Tibial artery (tissue), 4 donors: ENCODE results near the gene SPRED2.

Experiments
- DNase-seq, 2 donors: peaks; one replicate each; pipeline ENCODE4 v3.0.0-alpha.2; 2019
- H3K27ac ChIP-seq, 2 donors: fragments of 200-600 bp; sonication (generic) in 1 of 2; 1 replicate in 1 of 2; 2 replicates in 1 of 2; pipeline ENCODE4 v1.5.1; 2018 to 2019; ENCODE audit warnings: mild to moderate bottlenecking in 1 of 2
- H3K27me3 ChIP-seq, 2 donors: fragments of 200-600 bp; sonication (generic) in 1 of 2; one replicate each; pipeline versions ENCODE4 v1.5.1 to v1.6.0; 2016 to 2019
- H3K36me3 ChIP-seq, 3 donors: fragments of 200-600 bp; sonication (generic) in 2 of 3; one replicate each; pipeline ENCODE4 v1.5.1; 2016 to 2019; ENCODE audit warnings: mild to moderate bottlenecking in 2 of 3
- H3K4me1 ChIP-seq, 4 donors: fragments of 200-600 bp; sonication (generic) in 2 of 4; 1 replicate in 3 of 4; 2 replicates in 1 of 4; pipeline ENCODE4 v1.5.1; 2016 to 2019
- H3K4me3 ChIP-seq, 2 donors: fragments of 200-600 bp; sonication (generic) in 1 of 2; 1 replicate in 1 of 2; 2 replicates in 1 of 2; pipeline ENCODE4 v1.5.1; 2018 to 2019; ENCODE audit warnings: mild to moderate bottlenecking in 2 of 2
- H3K9me3 ChIP-seq, 3 donors: fragments of 200-600 bp; sonication (generic) in 1 of 3; one replicate each; pipeline ENCODE4 v1.5.1; 2016 to 2019
- CTCF ChIP-seq, 2 experiments: fragments of 200-600 bp in 1 of 2; fragments of 450-650 bp in 1 of 2; IDR thresholded peaks; one replicate each; pipeline ENCODE4 v1.5.1; 2017 to 2019; ENCODE audit warnings: antibody characterized with exemption in 2 of 2, mild to moderate bottlenecking in 1 of 2, moderate library complexity in 1 of 2
- intact Hi-C: fragments of 100-400 bp; cut with DNase I; formaldehyde crosslinking; loops from one replicate; pipeline ENCODE4 v1.15.0; 2023; ENCODE audit warnings: low total_unique reads

SPRED2 gene

GRCh38 chr2:65379223-65379622 is 53.2 kb downstream of the SPRED2 start:
- peaks cover 0 to 34% (median 30%) of the 10 kb centered on the region in 4 donors for H3K4me1 ChIP-seq
- intact Hi-C loops = no loop called here
- H3K36me3 ChIP-seq = no peaks in the 10 kb centered on the region
- DNase-seq = no peak
- TF ChIP-seq CTCF (IDR thresholded peaks at IDR 0.05) = no peak
- no peaks in the 10 kb centered on the region for H3K9me3 ChIP-seq
- H3K27ac ChIP-seq = no peak overlapping the region
- H3K27me3 ChIP-seq = no peaks in the 10 kb centered on the region
- no peak overlapping the region for H3K4me3 ChIP-seq

- Histone ChIP-seq H3K9me3 (no peaks in the 10 kb centered on the region), H3K4me3 (no peak overlapping the region), H3K4me1 (peaks cover 0 to 25% (median 21%) of the 10 kb centered on the region in 4 donors), H3K27ac (no peak overlapping the region), H3K36me3 (no peaks in the 10 kb centered on the region), H3K27me3 (no peaks in the 10 kb centered on the region)
- no peak for TF ChIP-seq CTCF (IDR thresholded peaks at IDR 0.05)
- intact Hi-C loops = no loop called here
- no peak for DNase-seq
These were observed 54.1 kb downstream of the SPRED2 start for GRCh38 chr2:65378290-65378689.

DNA sequence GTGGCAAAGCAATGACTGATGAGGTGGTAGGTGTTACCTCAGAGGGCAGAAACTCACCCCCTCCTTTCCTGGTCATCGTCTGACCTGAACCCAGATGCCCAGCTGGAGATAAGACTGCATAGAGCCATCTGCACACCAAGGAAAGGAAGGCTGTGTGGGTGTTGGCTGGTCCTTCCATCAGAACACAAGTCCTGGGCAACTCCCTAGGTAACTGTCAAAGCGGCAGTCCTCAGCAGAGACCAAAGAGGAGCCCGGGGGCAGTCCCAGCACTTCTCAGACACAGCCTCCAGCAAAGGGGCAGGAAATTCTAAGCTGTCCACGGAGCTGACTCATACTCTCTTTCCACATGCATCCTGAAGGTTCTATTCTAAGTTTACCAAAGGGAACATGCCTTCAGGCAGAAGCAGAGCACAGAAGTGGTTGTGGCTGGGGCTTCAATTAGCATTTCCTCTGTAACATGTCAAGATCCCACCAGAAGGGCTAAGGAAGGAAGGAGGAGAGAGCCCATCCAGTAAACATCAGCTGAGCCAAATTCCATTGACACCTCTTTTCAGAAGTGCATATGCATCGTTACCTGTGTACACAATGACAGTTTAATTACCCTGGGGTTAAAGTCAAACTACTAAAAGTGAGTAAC is 54.7 kb downstream of the SPRED2 start:
- H3K27ac ChIP-seq = no peak overlapping the region
- intact Hi-C loops = no loop called here
- no peak overlapping the region for H3K4me3 ChIP-seq
- H3K4me1 ChIP-seq = peaks cover 0 to 19% (median 15%) of the 10 kb centered on the region in 4 donors
- no peak for DNase-seq
- no peaks in the 10 kb centered on the region for H3K9me3 ChIP-seq
- no peak for TF ChIP-seq CTCF (IDR thresholded peaks at IDR 0.05)
- H3K27me3 ChIP-seq = no peaks in the 10 kb centered on the region
- no peaks in the 10 kb centered on the region for H3K36me3 ChIP-seq

GRCh38 chr2:65375723-65376122 is 56.7 kb downstream of the SPRED2 start:
- peaks cover 0 to 23% (median 9%) of the 10 kb centered on the region in 4 donors for H3K4me1 ChIP-seq
- no peak for TF ChIP-seq CTCF (IDR thresholded peaks at IDR 0.05)
- no peak overlapping the region for H3K27ac ChIP-seq
- H3K4me3 ChIP-seq = no peak overlapping the region
- intact Hi-C loops = no loop called here
- no peaks in the 10 kb centered on the region for H3K36me3 ChIP-seq
- H3K27me3 ChIP-seq = no peaks in the 10 kb centered on the region
- H3K9me3 ChIP-seq = no peaks in the 10 kb centered on the region
- DNase-seq = no peak

- TF ChIP-seq CTCF (IDR thresholded peaks at IDR 0.05) = no peak
- no peak for DNase-seq
- no peaks in the 10 kb centered on the region for H3K36me3 ChIP-seq
- intact Hi-C loops = no loop called here
- H3K4me3 ChIP-seq = no peak overlapping the region
- no peaks in the 10 kb centered on the region for H3K27me3 ChIP-seq
- H3K9me3 ChIP-seq = no peaks in the 10 kb centered on the region
- peaks cover 0 to 26% (median 10%) of the 10 kb centered on the region in 4 donors for H3K4me1 ChIP-seq
- no peak overlapping the region for H3K27ac ChIP-seq
These were observed 57.4 kb downstream of the SPRED2 start for GRCh38 chr2:65374999-65375398.

- no peak for TF ChIP-seq CTCF (IDR thresholded peaks at IDR 0.05)
- Histone ChIP-seq H3K36me3 (no peaks in the 10 kb centered on the region), H3K4me3 (no peak overlapping the region), H3K9me3 (no peaks in the 10 kb centered on the region), H3K27ac (no peak overlapping the region), H3K4me1 (peaks cover 0 to 26% (median 10%) of the 10 kb centered on the region in 4 donors), H3K27me3 (no peaks in the 10 kb centered on the region)
- intact Hi-C loops = no loop called here
- DNase-seq = no peak
These were observed 57.8 kb downstream of the SPRED2 start for GRCh38 chr2:65374575-65374974.
